ENCODE results near the gene ABHD12.

The ABHD12 gene

DNA sequence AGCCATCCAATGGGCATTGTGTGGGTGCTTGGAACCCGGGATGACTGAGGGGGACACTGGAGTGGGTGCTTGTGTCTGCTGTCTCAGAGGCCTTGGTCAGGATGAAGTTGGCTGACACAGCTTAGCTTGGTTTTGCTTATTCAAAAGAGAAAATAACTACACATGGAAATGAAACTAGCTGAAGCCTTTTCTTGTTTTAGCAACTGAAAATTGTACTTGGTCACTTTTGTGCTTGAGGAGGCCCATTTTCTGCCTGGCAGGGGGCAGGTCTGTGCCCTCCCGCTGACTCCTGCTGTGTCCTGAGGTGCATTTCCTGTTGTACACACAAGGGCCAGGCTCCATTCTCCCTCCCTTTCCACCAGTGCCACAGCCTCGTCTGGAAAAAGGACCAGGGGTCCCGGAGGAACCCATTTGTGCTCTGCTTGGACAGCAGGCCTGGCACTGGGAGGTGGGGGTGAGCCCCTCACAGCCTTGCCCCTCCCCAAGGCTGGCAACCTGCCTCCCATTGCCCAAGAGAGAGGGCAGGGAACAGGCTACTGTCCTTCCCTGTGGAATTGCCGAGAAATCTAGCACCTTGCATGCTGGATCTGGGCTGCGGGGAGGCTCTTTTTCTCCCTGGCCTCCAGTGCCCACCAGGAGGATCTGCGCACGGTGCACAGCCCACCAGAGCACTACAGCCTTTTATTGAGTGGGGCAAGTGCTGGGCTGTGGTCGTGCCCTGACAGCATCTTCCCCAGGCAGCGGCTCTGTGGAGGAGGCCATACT, 93.3 kb downstream of the ABHD12 start:
- Histone ChIP-seq H3K36me3 (ENCODE audit: insufficient read depth, low read length) (peaks cover 84% of the 10 kb centered on the region), H3K9me3 (ENCODE audit: insufficient read depth, low read length, severe bottlenecking) (no peaks in the 10 kb centered on the region), H3K79me2 (ENCODE audit: insufficient read depth, low read length) (no peaks in the 10 kb centered on the region), H3K4me3 (ENCODE audit: low read depth in 1 of 2, low read length in 2 of 2) (no peak overlapping the region), H3K9ac (ENCODE audit: low read depth, low read length) (no peak overlapping the region), H2AFZ (ENCODE audit: low read depth, low read length) (no peak overlapping the region), H3K27ac (ENCODE audit: low read length) (no peak overlapping the region), H3K4me2 (ENCODE audit: insufficient read depth, low read length) (no peak overlapping the region), H3K4me1 (ENCODE audit: insufficient read depth, low read length) (no peaks in the 10 kb centered on the region), H4K20me1 (ENCODE audit: insufficient read depth, low read length) (peaks cover 10% of the 10 kb centered on the region; the same call in 1 of the 2 replicates), H3K27me3 (ENCODE audit: insufficient read depth, low read length, poor library complexity) (no peaks in the 10 kb centered on the region)
- ATAC-seq (ENCODE audit: insufficient read depth, low read depth) (0 out of 3 replicates have a peak, but pooled peaks have one; percentile 2), DNase-seq (no peak)
- TF ChIP-seq, protein P1, sequence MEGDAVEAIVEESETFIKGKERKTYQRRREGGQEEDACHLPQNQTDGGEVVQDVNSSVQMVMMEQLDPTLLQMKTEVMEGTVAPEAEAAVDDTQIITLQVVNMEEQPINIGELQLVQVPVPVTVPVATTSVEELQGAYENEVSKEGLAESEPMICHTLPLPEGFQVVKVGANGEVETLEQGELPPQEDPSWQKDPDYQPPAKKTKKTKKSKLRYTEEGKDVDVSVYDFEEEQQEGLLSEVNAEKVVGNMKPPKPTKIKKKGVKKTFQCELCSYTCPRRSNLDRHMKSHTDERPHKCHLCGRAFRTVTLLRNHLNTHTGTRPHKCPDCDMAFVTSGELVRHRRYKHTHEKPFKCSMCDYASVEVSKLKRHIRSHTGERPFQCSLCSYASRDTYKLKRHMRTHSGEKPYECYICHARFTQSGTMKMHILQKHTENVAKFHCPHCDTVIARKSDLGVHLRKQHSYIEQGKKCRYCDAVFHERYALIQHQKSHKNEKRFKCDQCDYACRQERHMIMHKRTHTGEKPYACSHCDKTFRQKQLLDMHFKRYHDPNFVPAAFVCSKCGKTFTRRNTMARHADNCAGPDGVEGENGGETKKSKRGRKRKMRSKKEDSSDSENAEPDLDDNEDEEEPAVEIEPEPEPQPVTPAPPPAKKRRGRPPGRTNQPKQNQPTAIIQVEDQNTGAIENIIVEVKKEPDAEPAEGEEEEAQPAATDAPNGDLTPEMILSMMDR (IDR thresholded peaks at IDR 0.05; ENCODE audit: borderline replicate concordance, extremely low read depth, low read length, poor library complexity, severe bottlenecking), result no peak
- no peak for TF ChIP-seq EZH2 (IDR thresholded peaks at IDR 0.05; ENCODE audit: borderline replicate concordance, low read depth, low read length, severe bottlenecking)

DNA sequence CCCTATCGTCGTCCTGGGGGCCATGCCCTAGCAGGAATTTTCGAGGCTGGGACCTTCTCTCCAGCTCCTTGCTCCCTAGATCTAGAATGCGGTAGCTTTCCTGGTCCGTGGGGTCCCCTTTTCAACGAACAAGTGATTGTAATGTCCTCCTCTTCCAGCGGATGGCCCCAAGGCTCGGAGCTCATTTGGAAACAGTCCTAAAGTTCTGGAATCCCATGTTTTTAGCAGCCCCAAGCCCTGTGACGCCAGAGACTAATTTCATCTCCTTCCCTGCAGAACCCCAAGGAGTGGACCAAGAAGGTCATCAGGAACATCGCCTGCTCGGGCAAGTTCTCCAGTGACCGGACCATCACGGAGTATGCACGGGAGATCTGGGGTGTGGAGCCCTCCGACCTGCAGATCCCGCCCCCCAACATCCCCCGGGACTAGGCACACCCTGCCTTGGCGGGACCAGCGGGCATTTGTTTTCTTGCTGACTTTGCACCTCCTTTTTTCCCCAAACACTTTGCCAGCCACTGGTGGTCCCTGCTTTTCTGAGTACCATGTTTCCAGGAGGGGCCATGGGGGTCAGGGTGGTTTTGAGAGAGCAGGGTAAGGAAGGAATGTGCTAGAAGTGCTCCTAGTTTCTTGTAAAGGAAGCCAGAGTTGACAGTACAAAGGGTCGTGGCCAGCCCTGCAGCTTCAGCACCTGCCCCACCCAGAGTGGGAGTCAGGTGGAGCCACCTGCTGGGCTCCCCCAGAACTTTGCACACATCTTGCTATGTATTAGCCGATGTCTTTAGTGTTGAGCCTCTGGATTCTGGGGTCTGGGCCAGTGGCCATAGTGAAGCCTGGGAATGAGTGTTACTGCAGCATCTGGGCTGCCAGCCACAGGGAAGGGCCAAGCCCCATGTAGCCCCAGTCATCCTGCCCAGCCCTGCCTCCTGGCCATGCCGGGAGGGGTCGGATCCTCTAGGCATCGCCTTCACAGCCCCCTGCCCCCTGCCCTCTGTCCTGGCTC, 94.2 kb downstream of the ABHD12 start:
- H3K79me2 ChIP-seq (ENCODE audit: insufficient read depth, low read length), result no peaks in the 10 kb centered on the region
- no peak overlapping the region for H3K4me3 ChIP-seq (ENCODE audit: low read depth in 1 of 2, low read length in 2 of 2)
- H3K9ac ChIP-seq (ENCODE audit: low read depth, low read length), result no peak overlapping the region
- TF ChIP-seq EZH2 (IDR thresholded peaks at IDR 0.05; ENCODE audit: borderline replicate concordance, low read depth, low read length, severe bottlenecking), result no peak
- TF ChIP-seq, protein P1 (IDR thresholded peaks at IDR 0.05; ENCODE audit: borderline replicate concordance, extremely low read depth, low read length, poor library complexity, severe bottlenecking), result peak; percentile 70
- H3K9me3 ChIP-seq (ENCODE audit: insufficient read depth, low read length, severe bottlenecking), result no peaks in the 10 kb centered on the region
- DNase-seq (peak; percentile 60), ATAC-seq (ENCODE audit: insufficient read depth, low read depth) (peak; percentile 51)
- H3K27ac ChIP-seq (ENCODE audit: low read length), result no peak overlapping the region
- no peaks in the 10 kb centered on the region for H3K4me1 ChIP-seq (ENCODE audit: insufficient read depth, low read length)
- no peak overlapping the region for H3K4me2 ChIP-seq (ENCODE audit: insufficient read depth, low read length)
- no peak overlapping the region for H2AFZ ChIP-seq (ENCODE audit: low read depth, low read length)
- H4K20me1 ChIP-seq (ENCODE audit: insufficient read depth, low read length), result 0 out of 2 replicates have a peak, but pooled peaks cover 3% of the 10 kb centered on the region
- H3K36me3 ChIP-seq (ENCODE audit: insufficient read depth, low read length), result peaks cover 83% of the 10 kb centered on the region
- H3K27me3 ChIP-seq (ENCODE audit: insufficient read depth, low read length, poor library complexity), result no peaks in the 10 kb centered on the region

DNA sequence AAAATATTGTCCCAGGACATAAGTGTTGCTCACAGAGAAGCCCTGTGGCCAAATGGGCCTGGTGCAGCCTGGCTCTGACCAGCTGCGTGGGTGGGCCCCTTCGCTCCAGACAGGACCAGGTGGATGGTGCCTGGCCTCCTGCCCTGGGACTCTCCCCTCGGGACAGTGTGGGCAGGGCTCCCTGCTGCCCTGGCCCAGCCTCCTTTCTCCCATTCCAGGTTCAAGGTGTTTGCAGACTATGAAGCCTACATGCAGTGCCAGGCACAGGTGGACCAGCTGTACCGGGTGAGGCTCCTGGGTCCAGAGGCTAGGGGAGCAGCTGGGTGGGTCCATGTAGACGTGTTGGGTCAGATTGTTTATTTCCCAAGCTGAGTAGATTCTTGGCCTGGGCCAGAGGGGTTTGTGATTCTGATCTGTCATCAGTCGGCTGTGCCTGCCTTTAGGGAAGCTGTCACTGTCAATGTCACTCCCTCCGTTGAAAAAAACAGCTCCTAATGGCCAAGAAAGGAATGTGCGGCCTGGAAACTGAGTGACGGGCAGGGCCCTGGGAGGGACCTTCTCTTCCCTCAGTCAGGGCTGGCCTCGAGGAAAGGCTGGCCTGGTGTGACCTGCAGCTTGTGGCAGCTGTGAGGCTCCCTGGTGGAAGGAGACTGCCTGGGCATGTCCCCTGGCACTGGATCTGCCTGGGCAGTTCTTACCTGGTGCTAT, 95.1 kb downstream of the ABHD12 start:
- Histone ChIP-seq H3K9ac (ENCODE audit: low read depth, low read length) (no peak overlapping the region), H3K4me3 (ENCODE audit: low read depth in 1 of 2, low read length in 2 of 2) (no peak overlapping the region), H3K27me3 (ENCODE audit: insufficient read depth, low read length, poor library complexity) (no peaks in the 10 kb centered on the region), H3K36me3 (ENCODE audit: insufficient read depth, low read length) (peaks cover 83% of the 10 kb centered on the region), H4K20me1 (ENCODE audit: insufficient read depth, low read length) (0 out of 2 replicates have a peak, but pooled peaks cover 3% of the 10 kb centered on the region), H3K9me3 (ENCODE audit: insufficient read depth, low read length, severe bottlenecking) (no peaks in the 10 kb centered on the region), H3K4me2 (ENCODE audit: insufficient read depth, low read length) (no peak overlapping the region), H2AFZ (ENCODE audit: low read depth, low read length) (no peak overlapping the region), H3K79me2 (ENCODE audit: insufficient read depth, low read length) (no peaks in the 10 kb centered on the region), H3K27ac (ENCODE audit: low read length) (0 out of 2 replicates have a peak overlapping the region, but pooled peaks have one; percentile 32), H3K4me1 (ENCODE audit: insufficient read depth, low read length) (no peaks in the 10 kb centered on the region)
- TF ChIP-seq, protein P1 (IDR thresholded peaks at IDR 0.05; ENCODE audit: borderline replicate concordance, extremely low read depth, low read length, poor library complexity, severe bottlenecking), result no peak
- TF ChIP-seq EZH2 (IDR thresholded peaks at IDR 0.05; ENCODE audit: borderline replicate concordance, low read depth, low read length, severe bottlenecking), result no peak
- no peak for ATAC-seq (ENCODE audit: insufficient read depth, low read depth)
- no peak for DNase-seq

All from DND-41 (cell line).